OCI-M2 (cell line): ENCODE results near the gene COG2.
"Not testable (repeated sequence)": the region's sequence is repeated elsewhere in the genome, so short reads cannot be mapped to it uniquely, and the experiment has no call there.

ENCODE experiments used
- DNase-seq: peaks from one replicate; lab custom pipeline; 2025; ENCODE audit not compliant: unreplicated experiment; lab: John Stamatoyannopoulos, UW

The COG2 gene

GRCh38 chr1:230712470-230712942, 70.2 kb downstream of the COG2 start:
- DNase-seq = no peak

- no peak for DNase-seq
These were observed 70.9 kb downstream of the COG2 start for GRCh38 chr1:230713138-230713537.

GRCh38 chr1:230713547-230713914, 71.2 kb downstream of the COG2 start:
- DNase-seq = no peak

GRCh38 chr1:230713915-230714764, 71.9 kb downstream of the COG2 start, which contains the start of gene AGT:
Gene AGT, minus strand, starts transcription at chr1:230714122. Its CDS starts 3,299 bp downstream, at chr1:230710823.
- DNase-seq = no peak

GRCh38 chr1:230715510-230715909, 73.2 kb downstream of the COG2 start:
- DNase-seq = no peak

GRCh38 chr1:230716453-230716852, 74.2 kb downstream of the COG2 start:
- DNase-seq = not testable (repeated sequence)

GRCh38 chr1:230717251-230717650, 75.0 kb downstream of the COG2 start:
- no peak for DNase-seq

- not testable (repeated sequence) for DNase-seq
These were observed 79.7 kb downstream of the COG2 start for GRCh38 chr1:230721849-230722522.

- no peak for DNase-seq
These were observed 83.2 kb downstream of the COG2 start for GRCh38 chr1:230725256-230726012.

GRCh38 chr1:230728710-230729392, 86.6 kb downstream of the COG2 start:
- no peak for DNase-seq

- no peak for DNase-seq
These were observed 88.7 kb downstream of the COG2 start for GRCh38 chr1:230730977-230731376.

GRCh38 chr1:230735447-230735846, 93.2 kb downstream of the COG2 start:
- DNase-seq = no peak

- DNase-seq = no peak
These were observed 95.5 kb downstream of the COG2 start for GRCh38 chr1:230737622-230738262.

GRCh38 chr1:230739564-230740290, 97.4 kb downstream of the COG2 start:
- no peak for DNase-seq
